HG03342 (cell line): ENCODE measurements around the gene ADCY5.

Experiments
- ATAC-seq: cut with Tn5 transposase; IDR thresholded peaks from one replicate; pipeline ENCODE4 v1.9.1; 2021; ENCODE audit warnings: mild to moderate bottlenecking, moderate library complexity; ENCODE audit not compliant: unreplicated experiment

The ADCY5 gene

GRCh38 chr3:123346021-123346420 is 102.9 kb downstream of the ADCY5 start:
- no peak for ATAC-seq

GRCh38 chr3:123344907-123345594 is 103.8 kb downstream of the ADCY5 start:
- ATAC-seq, result no peak

GRCh38 chr3:123344175-123344906 is 104.5 kb downstream of the ADCY5 start:
- no peak for ATAC-seq

GRCh38 chr3:123343296-123344174 is 105.4 kb downstream of the ADCY5 start:
- no peak for ATAC-seq

DNA sequence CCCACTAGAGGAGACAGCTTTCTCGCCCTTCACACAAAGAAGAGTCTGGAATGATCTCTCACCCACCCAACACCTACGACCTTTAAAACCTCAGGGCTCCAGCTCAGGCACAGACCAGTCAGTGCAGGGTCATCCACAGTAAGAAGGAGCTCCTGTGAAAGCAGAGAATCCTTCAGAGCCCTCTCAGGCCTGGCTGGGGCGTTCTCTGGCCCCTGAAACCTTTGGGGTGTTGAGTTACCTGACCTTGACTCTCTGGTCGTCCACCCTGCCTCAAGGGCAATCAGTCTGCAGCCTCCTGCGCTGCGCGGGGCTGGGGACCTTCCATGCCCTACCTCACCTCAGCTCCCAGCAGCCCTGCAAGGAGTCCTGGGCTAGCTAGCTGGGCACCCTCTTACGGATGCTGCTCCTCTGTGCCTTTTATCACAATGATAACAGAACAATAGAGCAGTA is 106.2 kb downstream of the ADCY5 start:
- no peak for ATAC-seq

DNA sequence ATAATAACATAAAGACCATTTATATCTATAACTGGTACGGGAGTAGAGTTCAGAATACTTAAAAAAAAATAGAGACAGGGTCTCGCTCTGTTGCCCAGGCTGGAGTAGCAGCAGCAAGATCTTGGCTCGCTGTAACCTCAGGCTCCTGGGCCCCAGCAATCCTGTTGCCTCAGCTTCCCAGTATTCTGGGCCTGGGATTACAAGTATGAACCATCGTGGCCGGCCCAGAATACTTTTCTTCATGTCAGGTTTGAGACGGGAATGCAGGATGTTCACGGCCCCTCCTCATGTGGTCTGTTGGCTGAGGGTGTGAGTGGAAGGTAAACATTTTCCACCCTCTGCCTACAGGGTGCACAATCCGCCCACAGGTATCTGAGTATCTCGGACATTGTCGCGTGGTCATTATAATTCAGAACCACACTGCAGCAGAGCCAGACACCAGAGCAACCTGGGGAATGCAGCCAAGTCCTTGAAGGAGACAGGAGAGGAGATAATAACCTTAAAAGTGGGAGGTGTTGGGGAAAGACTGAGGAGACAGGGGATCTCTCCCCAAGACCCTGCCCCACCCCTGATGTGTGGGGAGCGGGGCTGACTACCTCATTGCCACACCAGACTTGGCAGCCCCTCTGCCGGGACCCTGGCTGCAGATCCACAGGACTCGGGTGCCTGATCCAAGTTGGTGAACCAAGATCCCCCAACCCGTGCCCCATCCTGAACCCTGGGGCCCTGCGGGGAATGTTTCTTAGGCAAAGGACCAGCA is 106.8 kb downstream of the ADCY5 start:
- ATAC-seq, result no peak

DNA sequence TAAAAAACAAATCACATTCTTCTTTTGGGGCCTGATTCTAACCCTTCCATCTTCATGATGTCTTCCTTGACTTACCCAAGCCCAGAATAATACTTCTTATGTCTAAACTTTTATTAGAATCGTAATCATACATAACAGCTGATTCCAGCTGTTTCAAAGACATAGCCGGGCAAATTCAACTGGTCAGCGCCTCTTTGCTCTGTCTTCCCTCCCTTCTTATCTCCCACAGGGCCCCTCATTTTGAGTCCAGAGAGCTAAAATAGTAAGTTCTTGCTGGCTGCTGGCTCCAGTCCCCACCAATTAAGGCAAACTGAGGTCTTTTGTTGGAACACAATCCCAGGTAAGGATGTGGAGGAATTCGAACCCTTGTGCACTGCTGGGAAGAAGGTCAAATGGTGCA is 108.6 kb downstream of the ADCY5 start:
- ATAC-seq, result no peak

GRCh38 chr3:123339302-123339701 is 109.6 kb downstream of the ADCY5 start:
- ATAC-seq, result no peak

DNA sequence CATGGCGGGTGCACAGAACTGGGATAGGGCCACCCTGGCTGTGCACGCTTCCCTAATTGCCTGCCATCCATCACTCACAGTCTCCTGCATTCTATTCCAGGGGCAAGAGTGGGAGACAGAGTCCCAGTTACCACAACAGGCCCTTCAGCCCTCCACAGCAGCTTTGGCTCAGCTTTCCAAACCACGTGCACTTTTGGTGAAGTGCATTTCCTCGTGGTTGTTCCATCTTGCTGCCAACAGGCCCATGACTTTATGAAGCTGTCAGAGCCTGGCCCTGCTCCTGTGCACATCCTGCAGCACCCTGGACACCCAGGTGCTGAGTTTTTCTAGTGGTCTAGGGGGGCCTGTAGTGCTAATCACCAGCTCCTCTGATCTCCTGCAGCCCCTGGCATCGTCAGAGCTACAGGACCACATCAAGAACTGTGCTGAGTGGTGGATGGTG is 110.2 kb downstream of the ADCY5 start:
- ATAC-seq, result no peak

DNA sequence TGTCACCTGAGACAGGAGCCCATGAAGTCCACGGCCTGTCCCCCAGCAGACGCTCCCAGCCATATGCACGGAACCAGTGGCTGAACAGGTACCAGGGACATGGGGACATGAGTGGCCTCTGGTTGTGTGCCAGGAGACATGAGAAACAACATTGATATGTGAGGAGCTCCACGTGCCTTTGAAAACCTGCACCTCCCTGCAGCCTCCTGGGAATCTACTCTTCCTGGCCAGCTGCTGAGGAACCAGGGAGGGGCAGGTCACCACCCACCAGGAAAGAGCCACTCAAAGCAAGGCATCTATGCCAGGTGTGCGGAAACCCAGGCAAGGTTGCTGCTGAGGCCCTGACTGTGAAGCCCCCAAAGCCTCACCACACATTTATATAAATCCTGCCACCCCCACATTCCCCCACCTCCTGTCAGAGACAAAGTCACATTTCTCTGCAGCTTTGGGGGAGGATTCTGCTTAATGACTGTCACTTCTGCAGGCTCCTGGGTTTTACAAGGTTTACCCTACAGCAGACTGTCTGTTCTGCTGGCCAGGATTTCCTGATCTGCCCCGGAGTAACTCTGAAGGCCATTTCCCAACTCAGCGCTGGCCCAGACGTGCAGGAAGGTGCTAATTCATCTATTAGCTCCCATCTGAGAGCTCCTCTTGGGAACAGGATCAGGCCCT is 110.8 kb downstream of the ADCY5 start:
- no peak for ATAC-seq

- no peak for ATAC-seq
Observed at GRCh38 chr3:123337226-123337625, 111.7 kb downstream of the ADCY5 start.

DNA sequence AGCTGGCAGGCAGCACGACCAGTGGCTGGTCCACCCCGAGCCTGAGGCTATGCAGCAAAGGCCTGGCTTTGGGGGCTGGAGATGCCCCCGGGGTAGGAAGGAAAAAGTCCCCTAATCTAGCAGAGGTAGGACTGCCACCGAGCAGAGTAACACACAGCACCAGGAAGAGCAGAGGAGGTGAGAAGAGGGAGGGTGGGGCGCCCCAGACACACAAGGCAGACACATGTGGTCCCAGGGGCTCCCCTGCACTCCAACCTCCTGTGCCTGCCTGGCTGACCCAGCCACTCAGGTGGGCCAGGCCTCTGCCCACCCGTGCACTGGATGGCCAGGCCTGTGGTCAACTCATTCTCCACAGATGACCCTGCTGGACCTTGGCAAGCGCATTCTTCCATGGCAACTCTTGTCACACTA is 112.4 kb downstream of the ADCY5 start:
- no peak for ATAC-seq

- ATAC-seq, result no peak
Observed at GRCh38 chr3:123336001-123336400, 112.9 kb downstream of the ADCY5 start.

DNA sequence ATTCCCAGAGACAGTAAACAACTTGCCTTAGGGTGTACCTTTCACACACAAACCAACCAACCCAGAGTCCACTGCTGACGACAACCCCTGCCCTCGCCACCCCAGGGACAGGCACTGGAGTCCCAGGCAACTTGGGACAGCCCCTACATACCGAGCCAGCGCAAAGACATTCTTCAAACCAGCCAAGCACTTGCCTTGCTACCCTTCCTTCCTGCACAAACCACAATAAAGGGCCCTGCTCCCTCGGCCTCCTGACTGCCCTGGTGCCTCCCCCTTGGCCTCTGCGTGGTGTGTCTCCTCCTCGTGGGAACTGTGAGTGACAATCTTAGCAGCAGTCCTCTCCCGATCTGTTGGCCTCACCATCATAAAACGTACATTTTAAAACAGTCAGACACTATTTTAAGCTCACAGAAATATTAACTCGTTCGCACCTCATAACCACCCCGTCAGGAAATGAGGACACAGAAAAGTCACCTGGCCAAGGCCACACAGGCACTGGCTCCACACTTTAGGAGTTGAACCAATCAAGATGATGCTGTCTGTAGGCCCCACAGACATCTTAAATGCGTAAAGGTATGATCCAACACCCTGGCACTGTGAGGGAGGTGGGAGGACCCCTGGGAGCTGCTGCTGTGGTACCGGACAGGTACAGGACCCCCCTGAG is 113.8 kb downstream of the ADCY5 start:
- no peak for ATAC-seq

- no peak for ATAC-seq
Observed at GRCh38 chr3:123334056-123334455, 114.8 kb downstream of the ADCY5 start.

DNA sequence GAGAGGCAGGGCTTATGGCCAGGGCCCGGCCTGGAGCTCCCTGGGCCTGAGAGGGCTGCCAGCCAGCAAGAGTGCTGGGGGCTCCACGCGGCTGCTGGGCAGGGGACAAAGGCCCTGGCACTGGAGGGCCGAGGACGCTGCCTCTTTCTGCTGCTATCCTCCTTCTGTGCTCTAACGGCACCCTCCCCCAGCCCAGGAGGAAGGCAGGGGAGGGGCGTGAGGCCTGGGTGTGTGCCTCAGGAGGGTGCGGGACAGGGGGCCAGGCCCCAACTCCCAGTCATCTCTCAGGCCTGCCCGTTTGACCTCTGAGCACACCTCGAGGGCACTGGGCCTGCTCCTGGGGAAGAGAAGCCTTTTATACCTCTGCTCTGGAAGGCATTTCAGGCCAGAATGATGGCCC is 115.5 kb downstream of the ADCY5 start:
- ATAC-seq, result no peak

DNA sequence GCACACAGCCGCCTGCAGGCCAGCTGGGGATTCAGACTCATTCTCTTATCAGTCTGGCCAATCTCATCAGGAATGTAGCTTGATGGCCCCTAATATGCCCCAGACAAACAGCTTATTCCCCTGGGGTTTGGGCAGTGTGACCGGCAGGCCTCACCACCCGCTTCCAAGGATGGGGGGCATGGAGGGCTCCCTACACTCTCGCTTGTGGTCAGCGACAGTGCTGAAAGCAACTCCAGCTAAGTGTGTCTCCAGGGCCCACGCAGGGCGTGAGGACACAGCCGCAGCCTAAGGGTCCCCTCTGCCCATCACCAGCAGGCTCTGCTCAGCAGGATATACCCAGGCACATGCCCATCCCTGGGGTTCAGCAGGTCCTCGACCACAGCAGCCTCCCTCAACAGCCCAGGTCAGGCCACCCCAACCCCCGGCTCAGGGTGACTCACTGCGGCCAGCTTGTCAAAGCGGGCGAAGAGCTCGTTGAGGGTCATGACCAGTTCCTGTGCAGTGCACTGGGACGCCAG is 116.7 kb downstream of the ADCY5 start:
- no peak for ATAC-seq

DNA sequence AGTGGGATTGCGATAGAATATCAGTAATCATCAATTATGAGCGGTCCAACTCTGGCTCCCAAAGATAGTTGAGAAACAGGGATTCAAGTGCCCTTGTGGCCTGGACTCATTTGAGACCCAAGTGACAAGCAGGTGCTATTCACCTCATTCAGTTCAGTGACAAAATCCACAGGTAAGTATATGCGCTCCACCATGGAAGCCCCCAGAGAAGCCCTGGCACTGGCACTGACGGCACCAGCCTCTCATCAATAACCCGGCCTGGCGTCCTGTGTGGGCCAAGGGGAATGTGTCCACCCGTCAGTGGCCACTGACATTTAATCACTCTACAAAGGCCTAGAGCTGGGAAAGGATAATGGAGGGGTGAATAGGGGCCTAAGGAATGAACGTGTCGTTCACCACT is 117.2 kb downstream of the ADCY5 start:
- ATAC-seq, result no peak

GRCh38 chr3:123331006-123331405 is 117.9 kb downstream of the ADCY5 start:
- no peak for ATAC-seq
